Thoracic aorta (tissue), 2 donors: ENCODE measurements around the gene PCNX4. TPM values are rescaled to one million over a fixed set of nuclear protein-coding genes. Genes with fewer than 3 reads are reported as not detected.

ENCODE experiments used
- ATAC-seq: fragments of 150-250 bp; one replicate; pipeline ENCODE4 v1.8.0; 2017; ENCODE audit warnings: low read depth; ENCODE audit not compliant: insufficient number of reproducible peaks, low FRiP score
- DNase-seq: peaks from one replicate; pipeline ENCODE4 v3.0.0-alpha.2; 2020; ENCODE audit warnings: low spot score
- H3K27ac ChIP-seq, 2 donors: fragments of 200-600 bp; sonication (generic); 1 replicate in 1 of 2; 2 replicates in 1 of 2; pipeline ENCODE4 v1.5.1; 2016; ENCODE audit warnings: mild to moderate bottlenecking in 2 of 2, moderate library complexity in 2 of 2
- H3K27me3 ChIP-seq: fragments of 200-600 bp; sonication (generic); replicated peaks from 2 replicates; pipeline ENCODE4 v1.6.0; 2016; ENCODE audit warnings: mild to moderate bottlenecking; ENCODE audit not compliant: insufficient read depth
- H3K36me3 ChIP-seq: fragments of 200-600 bp; sonication (generic); one replicate; pipeline ENCODE4 v1.5.1; 2016
- H3K4me1 ChIP-seq, 2 donors: fragments of 200-600 bp; sonication (generic); 1 replicate in 1 of 2; 2 replicates in 1 of 2; pipeline versions ENCODE4 v1.5.1 to v1.6.0; 2016; ENCODE audit warnings: low read depth in 2 of 2, mild to moderate bottlenecking in 1 of 2; ENCODE audit not compliant: control insufficient read depth in 1 of 2
- H3K4me3 ChIP-seq: fragments of 200-600 bp; sonication (generic); 2 replicates; pipeline ENCODE4 v1.5.1; 2016; ENCODE audit warnings: mild to moderate bottlenecking
- H3K9me3 ChIP-seq: fragments of 200-600 bp; sonication (generic); 2 replicates; pipeline ENCODE4 v1.5.1; 2016
- CTCF ChIP-seq: fragments of 200-600 bp; sonication (generic); IDR thresholded peaks from one replicate; pipeline ENCODE4 v1.5.1; 2019; ENCODE audit warnings: antibody characterized with exemption
- total RNA-seq, 2 donors: library from RNA; depleted of rRNA; stranded (reverse); fragments of >200 nt; gene quantifications; one replicate each; pipeline versions ENCODE4 v1.1.0 to v1.2.3, GENCODE V29; 2016

The PCNX4 gene
- total RNA-seq, 2 donors from 2014 or later = 26.7 to 73.2 TPM

GRCh38 chr14:60101786-60102185 is 10.1 kb downstream of the PCNX4 start:
- ATAC-seq = no peak

GRCh38 chr14:60102389-60102788 is 10.7 kb downstream of the PCNX4 start:
- no peaks in the 10 kb centered on the region for H3K36me3 ChIP-seq
- peaks cover 5 to 16% of the 10 kb centered on the region in 2 donors for H3K4me1 ChIP-seq
- DNase-seq (no peak), ATAC-seq (no peak)
- H3K27me3 ChIP-seq = no peaks in the 10 kb centered on the region
- H3K9me3 ChIP-seq = no peaks in the 10 kb centered on the region
- no peak for TF ChIP-seq CTCF
- H3K4me3 ChIP-seq = no peak overlapping the region
- H3K27ac ChIP-seq = no peak overlapping the region

More at GRCh38 chr14:60101786-60102185, 10.1 kb downstream of the PCNX4 start:
- H3K9me3 ChIP-seq = no peaks in the 10 kb centered on the region
- DNase-seq = no peak
- TF ChIP-seq CTCF = no peak
- H3K4me1 ChIP-seq = peaks cover 5 to 16% of the 10 kb centered on the region in 2 donors
- H3K27me3 ChIP-seq = no peaks in the 10 kb centered on the region
- H3K36me3 ChIP-seq = no peaks in the 10 kb centered on the region
- H3K27ac ChIP-seq = no peak overlapping the region
- no peak overlapping the region for H3K4me3 ChIP-seq

- Histone ChIP-seq H3K4me3 (no peak overlapping the region), H3K9me3 (no peaks in the 10 kb centered on the region), H3K4me1 (peaks cover 11 to 16% of the 10 kb centered on the region in 2 donors), H3K27me3 (no peaks in the 10 kb centered on the region), H3K27ac (no peak overlapping the region), H3K36me3 (no peaks in the 10 kb centered on the region)
- no peak for TF ChIP-seq CTCF
- ATAC-seq = no peak
- DNase-seq = no peak
These were observed 14.6 kb downstream of the PCNX4 start for GRCh38 chr14:60106339-60106738.

GRCh38 chr14:60107477-60107876 is 15.8 kb downstream of the PCNX4 start:
- H3K27me3 ChIP-seq = no peaks in the 10 kb centered on the region
- no peak for ATAC-seq

GRCh38 chr14:60111732-60112131 is 20.0 kb downstream of the PCNX4 start:
- Histone ChIP-seq H3K27me3 (no peaks in the 10 kb centered on the region), H3K9me3 (no peaks in the 10 kb centered on the region), H3K27ac (no peak overlapping the region), H3K4me1 (peaks cover 0 to 6% of the 10 kb centered on the region in 2 donors), H3K36me3 (no peaks in the 10 kb centered on the region), H3K4me3 (no peak overlapping the region)
- DNase-seq (no peak), ATAC-seq (no peak)
- no peak for TF ChIP-seq CTCF

More at GRCh38 chr14:60107477-60107876, 15.8 kb downstream of the PCNX4 start:
- H3K4me3 ChIP-seq = no peak overlapping the region
- no peak for TF ChIP-seq CTCF
- DNase-seq = no peak
- no peak overlapping the region for H3K27ac ChIP-seq
- peaks cover 9 to 14% of the 10 kb centered on the region in 2 donors for H3K4me1 ChIP-seq
- no peaks in the 10 kb centered on the region for H3K36me3 ChIP-seq
- H3K9me3 ChIP-seq = no peaks in the 10 kb centered on the region
